Mesodermal cell (in vitro differentiated cells): ENCODE results near the gene CYTH1.

ENCODE experiments used
- H3K27ac ChIP-seq: 2 replicates; pipeline ENCODE4 v1.7.0; 2013; ENCODE audit warnings: mild to moderate bottlenecking, low read depth, low read length, moderate library complexity; ENCODE audit not compliant: severe bottlenecking
- H3K36me3 ChIP-seq: 2 replicates; pipeline ENCODE4 v1.7.1; 2013; ENCODE audit warnings: mild to moderate bottlenecking, low read length, moderate library complexity; ENCODE audit not compliant: control insufficient read depth, insufficient read depth
- H3K4me1 ChIP-seq: one replicate; pipeline ENCODE4 v1.7.1; 2013; ENCODE audit warnings: mild to moderate bottlenecking, low read length; ENCODE audit not compliant: insufficient read depth, control insufficient read depth, poor library complexity, severe bottlenecking
- H3K4me3 ChIP-seq: 2 replicates; pipeline ENCODE4 v1.7.0; 2013; ENCODE audit warnings: low read length, control low read depth, mild to moderate bottlenecking; ENCODE audit not compliant: insufficient read depth, poor library complexity, severe bottlenecking; ENCODE audit errors: extremely low read depth
- H3K9me3 ChIP-seq: 2 replicates; pipeline ENCODE4 v1.7.1; 2013; ENCODE audit warnings: mild to moderate bottlenecking, low read length, moderate library complexity; ENCODE audit not compliant: control insufficient read depth
- WGBS, 2 experiments: methylation state at CpG; one replicate each; pipeline ENCODE4 v1.1.5; 2013; ENCODE audit warnings: missing lambda C conversion rate in 2 of 2; ENCODE audit not compliant: insufficient coverage in 2 of 2; 5-methylcytosine and 5-hydroxymethylcytosine counted together

The CYTH1 gene

DNA sequence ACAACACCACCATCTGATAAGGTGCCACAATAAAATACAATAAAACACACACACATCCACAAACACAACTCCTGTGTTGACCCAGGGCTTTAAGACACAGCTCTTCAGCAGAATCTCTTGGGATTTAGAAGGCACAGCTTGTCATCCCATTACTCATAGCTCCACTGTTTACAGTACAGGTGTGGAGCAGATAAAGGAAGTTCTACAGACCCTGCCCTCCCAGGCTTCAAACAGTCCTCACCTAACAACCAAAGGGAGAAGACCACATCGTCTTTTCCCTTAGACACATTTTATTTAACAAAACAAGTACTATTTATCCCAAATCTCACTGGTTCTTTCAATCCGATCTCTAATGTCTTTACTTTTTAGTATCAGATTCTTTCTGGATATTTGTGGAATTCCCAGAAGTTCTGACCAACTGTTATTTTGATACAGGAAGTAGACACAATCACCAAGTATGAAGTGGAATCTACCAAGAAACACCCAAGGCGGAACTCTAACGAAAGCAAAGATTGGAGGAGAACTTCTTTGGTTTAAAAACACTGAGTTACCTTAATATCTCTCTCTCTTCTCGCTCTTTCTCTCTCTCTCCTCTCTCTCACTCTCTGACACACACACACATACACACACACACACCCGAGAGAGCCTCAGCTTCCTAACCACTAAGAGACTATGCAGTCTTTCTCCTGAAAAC, 46.1 kb downstream of the CYTH1 start:
- 89 to 94% methylated on average over 1 to 3 of the region's 6 CpGs for WGBS, 2 experiments
- H3K27ac ChIP-seq, result peak overlapping the region; percentile 41
- peaks cover 4% of the 10 kb centered on the region for H3K9me3 ChIP-seq
- no peak overlapping the region for H3K4me3 ChIP-seq
- no peaks in the 10 kb centered on the region for H3K36me3 ChIP-seq
- peaks cover 44% of the 10 kb centered on the region for H3K4me1 ChIP-seq

DNA sequence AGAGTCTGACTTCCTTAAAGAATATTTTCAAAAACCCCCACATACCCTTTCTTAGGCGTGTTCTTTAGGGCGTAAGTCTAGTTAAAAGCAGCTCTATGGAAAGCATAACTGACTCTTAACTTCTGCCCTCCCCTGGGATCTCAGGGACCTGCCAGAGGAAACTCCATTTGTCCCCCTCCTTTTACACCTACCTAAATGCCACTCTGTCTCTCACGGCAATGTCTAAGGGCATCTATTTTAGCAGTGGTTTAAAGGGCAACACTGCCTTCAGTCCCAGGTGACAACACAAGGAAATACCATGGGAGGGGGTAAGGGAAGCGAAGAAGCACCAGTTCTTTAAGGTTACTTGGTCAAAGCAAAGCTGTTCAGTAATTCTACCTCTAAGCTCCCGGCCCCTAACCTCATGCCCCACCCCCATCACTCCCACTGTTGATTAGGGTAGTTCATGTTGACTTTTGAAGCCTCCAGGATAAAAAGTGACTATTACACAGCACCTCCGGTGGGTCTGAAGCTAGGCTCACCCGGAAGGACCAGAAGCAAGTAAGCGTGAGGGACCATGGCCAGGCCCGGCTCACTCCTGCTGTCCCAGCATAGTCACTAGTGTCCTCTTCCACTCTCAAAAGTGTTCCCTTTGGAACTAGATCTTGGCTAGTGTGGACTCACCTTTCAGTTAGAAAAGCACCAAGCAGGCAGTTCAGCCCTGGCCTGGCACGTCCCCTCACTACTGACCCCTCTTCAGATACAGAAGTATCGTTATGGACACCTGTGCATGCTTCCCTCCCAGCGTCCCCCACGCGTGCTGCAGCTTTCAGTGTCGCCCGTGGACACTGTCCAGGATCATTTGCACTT, 47.1 kb downstream of the CYTH1 start:
- H3K9me3 ChIP-seq, result peaks cover 4% of the 10 kb centered on the region
- H3K4me1 ChIP-seq, result peaks cover 44% of the 10 kb centered on the region
- H3K27ac ChIP-seq, result no peak overlapping the region
- no peak overlapping the region for H3K4me3 ChIP-seq
- 93 to 95% methylated on average over 9 to 11 of the region's 16 CpGs for WGBS, 2 experiments
- H3K36me3 ChIP-seq, result no peaks in the 10 kb centered on the region

DNA sequence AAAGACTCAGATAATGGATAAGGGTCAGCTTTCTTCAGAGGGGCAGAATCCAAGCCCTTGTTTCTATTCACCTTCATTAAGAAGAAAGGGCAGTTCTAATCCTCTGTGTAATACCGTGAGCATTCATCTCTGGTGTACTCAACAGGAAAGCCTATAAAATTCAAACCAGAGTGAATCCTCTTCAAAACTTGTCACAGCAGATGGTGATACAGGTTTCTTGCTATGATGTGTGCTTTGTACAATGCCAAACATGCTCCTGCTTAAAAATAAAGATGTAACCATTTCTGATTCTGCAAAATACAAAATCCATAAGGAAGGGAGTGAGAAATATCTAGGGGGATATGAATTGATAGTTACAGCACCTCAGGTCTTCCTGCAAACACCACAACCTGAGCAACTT, 49.7 kb downstream of the CYTH1 start:
- Histone ChIP-seq H3K27ac (no peak overlapping the region), H3K4me3 (no peak overlapping the region), H3K9me3 (no peaks in the 10 kb centered on the region), H3K36me3 (no peaks in the 10 kb centered on the region), H3K4me1 (peaks cover 34% of the 10 kb centered on the region)
- WGBS, 2 experiments, result 100% methylated on average over 1 of the region's 1 CpG; no CpG with 5 or more reads in 1 of the 2 experiments

DNA sequence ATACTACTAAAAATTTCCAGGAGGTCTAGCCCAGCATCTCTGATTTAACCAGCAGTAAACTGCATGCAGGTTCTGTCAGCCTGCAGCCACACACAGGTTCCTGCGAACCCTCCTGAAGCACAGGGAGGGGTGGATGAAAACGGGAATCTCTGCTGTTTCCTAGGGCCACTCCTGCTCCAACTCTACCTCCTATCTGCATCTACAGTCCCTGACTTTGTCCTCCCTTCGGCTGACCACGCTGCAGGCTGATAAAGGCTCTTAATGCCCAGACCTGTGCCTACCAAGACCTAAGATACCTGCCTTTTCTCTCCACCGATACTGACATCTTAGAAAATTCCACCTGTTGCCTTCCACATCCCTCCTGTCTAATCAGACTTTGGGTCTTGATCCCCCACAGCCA, 50.2 kb downstream of the CYTH1 start:
- H3K27ac ChIP-seq, result no peak overlapping the region
- H3K36me3 ChIP-seq, result no peaks in the 10 kb centered on the region
- no peaks in the 10 kb centered on the region for H3K9me3 ChIP-seq
- 84 to 91% methylated on average over 3 to 5 of the region's 5 CpGs for WGBS, 2 experiments
- H3K4me1 ChIP-seq, result peaks cover 30% of the 10 kb centered on the region
- no peak overlapping the region for H3K4me3 ChIP-seq

DNA sequence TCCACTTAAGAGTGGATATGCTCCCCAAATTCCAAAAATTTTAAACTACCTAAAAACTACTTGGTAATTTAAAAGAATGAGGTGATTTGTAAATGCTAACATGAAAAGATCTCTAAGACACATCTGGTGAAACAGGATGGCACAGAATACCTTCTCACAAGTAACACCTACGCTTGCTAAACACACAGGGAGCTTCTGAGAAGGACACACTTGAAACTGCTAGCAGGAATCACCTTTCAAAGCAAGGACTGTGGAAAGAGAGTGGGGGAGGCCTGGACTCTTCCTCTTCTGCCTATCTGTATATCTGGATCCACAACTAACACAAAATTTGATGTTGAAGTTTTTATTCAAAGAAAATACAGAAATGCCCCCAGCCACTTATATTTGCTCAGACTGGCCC, 52.4 kb downstream of the CYTH1 start:
- no peaks in the 10 kb centered on the region for H3K36me3 ChIP-seq
- H3K4me3 ChIP-seq, result no peak overlapping the region
- no peak overlapping the region for H3K27ac ChIP-seq
- no peaks in the 10 kb centered on the region for H3K9me3 ChIP-seq
- peaks cover 14% of the 10 kb centered on the region for H3K4me1 ChIP-seq
- 80% methylated on average over 1 of the region's 1 CpG; no CpG with 5 or more reads in 1 of the 2 experiments for WGBS, 2 experiments

DNA sequence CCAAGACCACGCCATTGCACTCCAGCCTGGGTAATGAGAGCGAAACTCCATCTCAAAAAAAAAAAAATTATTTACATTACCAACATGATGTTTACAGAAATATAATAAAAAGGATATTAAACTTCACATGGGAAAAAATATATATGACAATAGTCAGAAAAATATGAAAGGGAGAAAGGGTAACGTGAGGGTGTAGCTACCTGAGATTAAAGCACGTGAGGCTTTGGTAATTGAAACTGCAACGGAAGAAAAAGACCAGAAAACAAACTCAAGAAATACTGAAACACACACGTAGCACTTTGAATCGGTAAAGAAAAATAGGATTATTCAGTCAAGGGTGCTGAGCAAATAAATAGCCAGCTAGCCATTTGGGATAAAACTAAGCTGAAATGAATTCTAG, 53.6 kb downstream of the CYTH1 start:
- no peak overlapping the region for H3K27ac ChIP-seq
- peaks cover 24% of the 10 kb centered on the region for H3K4me1 ChIP-seq
- H3K36me3 ChIP-seq, result no peaks in the 10 kb centered on the region
- H3K4me3 ChIP-seq, result no peak overlapping the region
- WGBS, 2 experiments, result 93 to 100% methylated on average over 1 to 3 of the region's 7 CpGs
- no peaks in the 10 kb centered on the region for H3K9me3 ChIP-seq

DNA sequence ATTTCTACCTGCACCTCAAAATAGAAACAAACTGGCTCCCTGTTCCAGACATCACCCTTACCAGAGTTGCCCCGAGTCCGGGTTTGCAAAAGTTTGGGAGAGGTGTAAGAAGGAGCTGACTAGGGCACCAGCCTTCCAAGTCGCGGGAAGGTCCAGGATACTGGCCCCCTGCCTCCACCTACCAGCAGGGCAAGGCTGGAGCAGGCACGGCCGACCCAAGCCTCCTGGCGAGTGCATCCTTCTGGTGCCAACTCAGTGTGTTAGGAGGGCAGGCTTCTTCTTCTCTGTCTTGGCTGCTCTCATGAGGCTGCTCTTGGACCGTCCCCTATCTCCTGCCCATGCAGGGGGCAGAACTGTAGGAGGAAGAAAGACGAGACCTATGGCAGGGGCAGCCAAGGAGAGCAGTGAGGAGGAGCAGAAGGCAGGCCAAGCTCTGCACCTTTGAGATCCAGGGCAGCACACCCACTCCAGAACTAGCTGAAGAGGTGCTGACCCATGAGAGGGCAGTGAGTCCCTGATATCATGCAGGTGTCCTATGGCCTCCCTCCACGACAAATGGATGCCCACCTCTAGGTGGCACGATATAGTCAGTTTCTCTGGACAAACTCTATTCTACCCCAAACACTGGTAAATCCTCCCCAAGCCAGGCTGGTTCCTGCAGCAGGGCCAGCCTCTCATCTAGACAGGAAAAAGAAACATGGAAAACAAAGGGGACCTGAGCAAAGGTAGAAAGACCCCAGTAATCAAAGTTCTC, 54.4 kb downstream of the CYTH1 start:
- H3K9me3 ChIP-seq, result no peaks in the 10 kb centered on the region
- H3K36me3 ChIP-seq, result no peaks in the 10 kb centered on the region
- H3K4me1 ChIP-seq, result peaks cover 28% of the 10 kb centered on the region
- no peak overlapping the region for H3K4me3 ChIP-seq
- 86 to 88% methylated on average over 5 to 7 of the region's 11 CpGs for WGBS, 2 experiments
- H3K27ac ChIP-seq, result no peak overlapping the region

DNA sequence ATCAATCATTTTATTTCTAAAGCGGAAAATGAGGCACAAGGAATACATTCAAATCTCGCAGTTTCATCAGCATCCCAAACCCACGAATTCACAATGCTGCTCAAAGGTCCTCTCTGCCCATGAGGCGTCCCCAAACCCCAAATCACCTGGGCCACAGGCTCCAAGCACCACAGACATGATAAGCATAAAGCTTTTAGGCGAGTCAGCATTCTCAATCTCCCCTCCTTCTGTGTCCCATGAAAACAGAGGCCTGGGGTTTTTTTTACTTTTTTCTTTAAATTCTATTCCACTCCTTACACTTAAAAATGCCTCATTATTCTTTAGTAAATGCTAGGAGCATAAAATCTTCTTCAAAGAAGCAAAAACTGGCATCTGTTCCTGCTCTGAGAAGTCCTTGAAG, 55.0 kb downstream of the CYTH1 start:
- no peak overlapping the region for H3K4me3 ChIP-seq
- no peaks in the 10 kb centered on the region for H3K9me3 ChIP-seq
- 92 to 96% methylated on average over 5 of the region's 5 CpGs for WGBS, 2 experiments
- H3K27ac ChIP-seq, result no peak overlapping the region
- H3K4me1 ChIP-seq, result peaks cover 30% of the 10 kb centered on the region
- H3K36me3 ChIP-seq, result no peaks in the 10 kb centered on the region

DNA sequence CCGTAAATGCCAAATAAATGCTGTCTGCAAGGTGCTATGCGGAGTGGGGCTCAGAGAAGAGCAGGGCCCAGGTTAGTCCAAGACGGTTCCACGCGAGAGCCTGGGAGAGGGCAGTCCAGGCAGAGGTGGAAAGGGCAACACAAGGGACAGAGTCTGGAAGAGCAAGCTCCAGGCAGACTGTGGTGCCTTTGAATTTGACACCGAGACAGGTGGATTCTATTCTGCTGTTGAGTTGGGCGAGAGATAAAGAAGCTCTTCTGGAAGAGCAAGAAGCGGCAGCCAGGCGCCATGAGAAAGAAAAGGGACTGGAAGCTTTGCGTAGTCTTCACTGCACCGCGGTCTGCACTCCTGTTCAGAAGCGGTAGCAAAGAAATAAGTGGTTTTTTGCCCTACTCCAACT, 55.6 kb downstream of the CYTH1 start:
- Histone ChIP-seq H3K27ac (no peak overlapping the region), H3K9me3 (no peaks in the 10 kb centered on the region), H3K4me3 (no peak overlapping the region), H3K4me1 (peaks cover 32% of the 10 kb centered on the region), H3K36me3 (no peaks in the 10 kb centered on the region)
- 93 to 94% methylated on average over 13 of the region's 13 CpGs for WGBS, 2 experiments

DNA sequence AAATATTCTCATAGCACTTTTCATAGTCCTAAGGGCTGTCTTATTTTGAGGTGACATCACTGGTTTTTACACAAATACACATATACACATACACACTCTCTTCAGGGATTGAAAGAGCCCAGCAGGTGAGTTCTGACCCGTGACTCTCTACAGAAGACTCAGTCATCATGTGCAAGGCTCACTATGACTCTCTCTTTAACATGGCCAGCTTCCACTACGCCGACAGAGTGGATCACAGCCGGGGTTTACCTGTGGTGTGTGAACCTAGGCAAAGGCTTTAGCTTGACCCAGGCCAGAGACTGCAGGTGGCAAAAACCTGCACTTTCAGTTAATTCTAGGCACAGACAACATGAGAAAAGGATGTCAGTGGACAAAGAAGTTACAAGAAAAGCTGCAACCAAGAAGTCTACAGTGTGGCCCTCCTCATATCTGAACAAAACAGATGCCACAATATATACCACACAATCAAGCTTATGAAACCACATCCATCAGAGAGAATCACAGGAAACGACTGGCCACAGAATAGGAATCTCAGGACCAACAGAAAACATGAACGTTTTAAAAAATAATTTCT, 56.5 kb downstream of the CYTH1 start:
- no peaks in the 10 kb centered on the region for H3K36me3 ChIP-seq
- H3K9me3 ChIP-seq, result no peaks in the 10 kb centered on the region
- H3K27ac ChIP-seq, result no peak overlapping the region
- 86 to 87% methylated on average over 3 to 6 of the region's 6 CpGs for WGBS, 2 experiments
- no peak overlapping the region for H3K4me3 ChIP-seq
- H3K4me1 ChIP-seq, result peaks cover 32% of the 10 kb centered on the region
